ENCODE data around the gene GPX6.
A peak's percentile ranks its signal among the peaks of the same experiment; 100 is the strongest.
"Not testable (repeated sequence)": the region's sequence is repeated elsewhere in the genome, so short reads cannot be mapped to it uniquely, and the experiment has no call there.

Gene GPX6

GRCh38 chr6:28515676-28516075 lies at the start of gene GPX6:
Gene GPX6 (minus strand): TSS chr6:28515793. CDS start chr6:28515743, 50 bp downstream.
- DNase-seq = no peak

GRCh38 chr6:28563430-28564095 lies 48.0 kb upstream of the GPX6 start:
- DNase-seq = no peak

- DNase-seq = no peak
These were observed 43.0 kb upstream of the GPX6 start for GRCh38 chr6:28558629-28559028.

- no peak for DNase-seq
These were observed 39.5 kb upstream of the GPX6 start for GRCh38 chr6:28555136-28555535.

- no peak for DNase-seq
These were observed 38.6 kb upstream of the GPX6 start for GRCh38 chr6:28553986-28554881.

- DNase-seq = no peak
These were observed 37.9 kb upstream of the GPX6 start for GRCh38 chr6:28553384-28553985.

GRCh38 chr6:28551891-28552666 lies 36.5 kb upstream of the GPX6 start:
- no peak for DNase-seq

GRCh38 chr6:28547003-28547402 lies 31.4 kb upstream of the GPX6 start:
- not testable (repeated sequence) for DNase-seq

- no peak for DNase-seq
These were observed 30.4 kb upstream of the GPX6 start for GRCh38 chr6:28545955-28546354.

GRCh38 chr6:28543651-28544610 lies 28.3 kb upstream of the GPX6 start:
- peak; percentile 42 for DNase-seq

- peak; percentile 63 for DNase-seq
These were observed 27.1 kb upstream of the GPX6 start for GRCh38 chr6:28542440-28543296.

GRCh38 chr6:28541996-28542395 lies 26.4 kb upstream of the GPX6 start:
- no peak for DNase-seq

- peak; percentile 29 for DNase-seq
These were observed 22.0 kb upstream of the GPX6 start for GRCh38 chr6:28537509-28538140.

GRCh38 chr6:28537065-28537464 lies 21.5 kb upstream of the GPX6 start:
- no peak for DNase-seq

GRCh38 chr6:28534875-28535274 lies 19.3 kb upstream of the GPX6 start:
- DNase-seq = no peak

- no peak for DNase-seq
These were observed 18.7 kb upstream of the GPX6 start for GRCh38 chr6:28534306-28534705.

- DNase-seq = no peak
These were observed 16.0 kb upstream of the GPX6 start for GRCh38 chr6:28531479-28532128.

GRCh38 chr6:28530777-28531176 lies 15.2 kb upstream of the GPX6 start:
- DNase-seq = no peak

GRCh38 chr6:28525496-28526039 lies 10.0 kb upstream of the GPX6 start, which contains the start of gene GPX5:
Gene GPX5 (plus strand): TSS chr6:28525881. CDS start chr6:28526014, 133 bp downstream.
- no peak for DNase-seq

All from stimulated activated CD4-positive, alpha-beta T cell treated with anti-CD3 and anti-CD28 coated beads, Interleukin-4, amount 100 ng/mL, for 1 hour (primary cell).